HepG2 (cell line): ENCODE results near the gene CCR5AS.

Experiments
- ATAC-seq: fragments of 200-7000 bp; cut with Tn5 transposase; 3 replicates; pipeline ENCODE4 v1.9.1; 2020; ENCODE audit warnings: mild to moderate bottlenecking, moderate library complexity
- BruUV-seq: library from RNA; stranded (reverse); fragments of 400-500 nt; replicated peaks from 2 replicates; lab custom pipeline; 2021; lab: Mats Ljungman, UMichigan
- CTCF ChIA-PET: fragments of 300-600 bp; formaldehyde crosslinking; extraction: SDS; loops from one replicate; lab custom pipeline; 2021; ENCODE audit warnings: low total read pairs, inconsistent platforms, low intra/inter-chr PET ratio; lab: Yijun Ruan, JAX
- POLR2A ChIA-PET: fragments of 350-600 bp; sonication (Branson Sonifier 250); formaldehyde crosslinking; loops from one replicate; lab custom pipeline; 2020; ENCODE audit warnings: antibody characterized with exemption, inconsistent platforms; lab: Yijun Ruan, JAX
- DNase-seq: peaks from one replicate; pipeline ENCODE4 v3.0.0-alpha.2; 2015; ENCODE audit warnings: low spot score
- FAIRE-seq: peaks from 3 replicates; lab custom pipeline; 2011; peaks lifted over from hg19 to GRCh38; lab: Jason Lieb, UNC
- H2AFZ ChIP-seq: one replicate; pipeline ENCODE4 v1.6.1; 2011; ENCODE audit warnings: low read length, inconsistent platforms
- H3K27ac ChIP-seq: fragments of 300-600 bp; 3 replicates; pipeline ENCODE4 v1.8.0; 2011; ENCODE audit warnings: mixed run types, mild to moderate bottlenecking, mixed read lengths, low read length, inconsistent platforms; ENCODE audit not compliant: insufficient read depth; ENCODE audit errors: extremely low read length
- H3K27me3 ChIP-seq, 2 experiments: fragments of 200-600 bp in 1 of 2; 2 replicates in 1 of 2; 3 replicates in 1 of 2; pipeline versions ENCODE4 v1.6.0 to v1.8.0; 2011; ENCODE audit warnings: low read length in 2 of 2, mild to moderate bottlenecking in 2 of 2, moderate library complexity in 2 of 2, inconsistent platforms in 1 of 2; ENCODE audit not compliant: insufficient read depth in 2 of 2, control insufficient read depth in 1 of 2
- H3K36me3 ChIP-seq, 2 experiments: fragments of 200-600 bp in 1 of 2; replicated peaks in 1 of 2; 2 replicates in 1 of 2; 3 replicates in 1 of 2; pipeline versions ENCODE4 v1.5.1 to v1.8.0; 2011; ENCODE audit warnings: low read length in 2 of 2, inconsistent platforms in 1 of 2; ENCODE audit not compliant: insufficient read depth in 2 of 2, control insufficient read depth in 1 of 2
- H3K4me1 ChIP-seq: 2 replicates; pipeline ENCODE4 v1.5.1; 2012; ENCODE audit warnings: low read length, inconsistent platforms; ENCODE audit not compliant: insufficient read depth
- H3K4me2 ChIP-seq: 2 replicates; pipeline ENCODE4 v1.6.0; 2011; ENCODE audit warnings: low read depth, low read length, inconsistent platforms
- H3K4me3 ChIP-seq, 3 experiments: fragments of 200-600 bp in 1 of 3; sonication (generic), shearing (Covaris generic) in 1 of 3; replicated peaks in 1 of 3; 2 replicates each; pipeline ENCODE4 v1.5.1; 2011 to 2016; ENCODE audit warnings: low read length in 3 of 3, inconsistent platforms in 2 of 3, low read depth in 2 of 3, mild to moderate bottlenecking in 2 of 3, control low read depth in 1 of 3, mixed read lengths in 1 of 3; ENCODE audit not compliant: insufficient read depth in 1 of 3
- H3K79me2 ChIP-seq: one replicate; pipeline ENCODE4 v1.6.1; 2011; ENCODE audit warnings: low read length, inconsistent platforms; ENCODE audit not compliant: insufficient read depth
- H3K9ac ChIP-seq: 2 replicates; pipeline ENCODE4 v1.6.0; 2011; ENCODE audit warnings: mild to moderate bottlenecking, low read depth, low read length, inconsistent platforms; ENCODE audit not compliant: insufficient read depth
- H3K9me3 ChIP-seq: 2 replicates; pipeline ENCODE4 v1.5.1; 2012; ENCODE audit warnings: mild to moderate bottlenecking, low read length
- H4K20me1 ChIP-seq: 2 replicates; pipeline ENCODE4 v1.6.0; 2011; ENCODE audit warnings: inconsistent platforms, mild to moderate bottlenecking, low read length, moderate library complexity; ENCODE audit not compliant: insufficient read depth
- CCDC6 ChIP-seq: sonication (generic); formaldehyde crosslinking; IDR thresholded peaks from 2 replicates; pipeline ENCODE4 v1.8.1; 2022; ENCODE audit warnings: mild to moderate bottlenecking, missing genetic modification reagents, moderate library complexity
- FOXA3 ChIP-seq: IDR thresholded peaks from 2 replicates; pipeline ENCODE4 v1.6.1; 2016; ENCODE audit warnings: missing genetic modification reagents, missing compliant biosample characterization
- HIVEP1 ChIP-seq: sonication (generic); formaldehyde crosslinking; IDR thresholded peaks from 2 replicates; pipeline ENCODE4 v1.4.0; 2020; ENCODE audit warnings: mild to moderate bottlenecking, missing genetic modification reagents
- KLF11 ChIP-seq: IDR thresholded peaks from 2 replicates; pipeline ENCODE4 v1.6.1; 2016; ENCODE audit warnings: missing compliant biosample characterization
- MATR3 ChIP-seq: sonication (generic); formaldehyde crosslinking; IDR thresholded peaks from 2 replicates; pipeline ENCODE4 v1.4.0; 2020; ENCODE audit warnings: missing genetic modification reagents
- MXD4 ChIP-seq: IDR thresholded peaks from 2 replicates; pipeline ENCODE4 v1.6.1; 2016; ENCODE audit warnings: mild to moderate bottlenecking, missing biosample characterization, missing genetic modification reagents
- NONO ChIP-seq, 2 experiments: fragments of 450-650 bp in 1 of 2; sonication (generic) in 1 of 2; formaldehyde crosslinking in 1 of 2; IDR thresholded peaks in 1 of 2; conservative IDR thresholded peaks in 1 of 2; 2 replicates each; pipeline versions ENCODE4 v1.6.1 to v1.8.0; 2017 to 2022; ENCODE audit warnings: mild to moderate bottlenecking in 1 of 2, missing genetic modification reagents in 1 of 2, moderate library complexity in 1 of 2
- SMAD3 ChIP-seq: sonication (generic); formaldehyde crosslinking; IDR thresholded peaks from 2 replicates; pipeline ENCODE4 v1.4.0; 2020; ENCODE audit warnings: missing genetic modification reagents
- TAF1 ChIP-seq: sonication (generic); formaldehyde crosslinking; IDR thresholded peaks from 2 replicates; pipeline ENCODE4 v1.4.0; 2020; ENCODE audit warnings: missing genetic modification reagents
- THAP7 ChIP-seq: sonication (generic); formaldehyde crosslinking; IDR thresholded peaks from 2 replicates; pipeline ENCODE4 v1.8.1; 2023; ENCODE audit warnings: mild to moderate bottlenecking, missing genetic modification reagents
- THYN1 ChIP-seq: sonication (generic); formaldehyde crosslinking; IDR thresholded peaks from 2 replicates; pipeline ENCODE4 v1.8.1; 2023; ENCODE audit warnings: low read depth, mild to moderate bottlenecking, moderate library complexity, missing genetic modification reagents, borderline replicate concordance
- ZFX ChIP-seq: sonication (generic); formaldehyde crosslinking; IDR thresholded peaks from 2 replicates; pipeline ENCODE4 v1.4.0; 2020; ENCODE audit warnings: mild to moderate bottlenecking, low read depth, missing genetic modification reagents, moderate library complexity
- ZMAT5 ChIP-seq: sonication (generic); formaldehyde crosslinking; IDR thresholded peaks from 2 replicates; pipeline ENCODE4 v1.5.0; 2020; ENCODE audit warnings: mild to moderate bottlenecking, low read depth, missing genetic modification reagents, borderline replicate concordance
- ZNF512 ChIP-seq: sonication (generic); formaldehyde crosslinking; IDR thresholded peaks from 2 replicates; pipeline ENCODE4 v1.4.0; 2020; ENCODE audit warnings: mild to moderate bottlenecking, missing genetic modification reagents
- WGBS: methylation state at CpG from one replicate; pipeline ENCODE4 v1.1.6; 2017; ENCODE audit warnings: low lambda C conversion rate; 5-methylcytosine and 5-hydroxymethylcytosine counted together
- in situ Hi-C: cut with HindIII; loops from 2 replicates; pipeline ENCODE4 v1.10.0; 2017; ENCODE audit warnings: low pct_unique_long_range_greater_than_20kb; ENCODE audit not compliant: extremely low pct_ligation_motif_present
- intact Hi-C: fragments of 100-400 bp; cut with micrococcal nuclease; formaldehyde crosslinking; loops from one replicate; pipeline ENCODE4 v1.10.0; 2022; ENCODE audit not compliant: unreplicated experiment

CCR5AS gene

GRCh38 chr3:46453526-46454208 is 46.8 kb upstream of the CCR5AS start:
- Histone ChIP-seq H3K4me3 (no peak overlapping the region), H3K9me3 (no peaks in the 10 kb centered on the region), H3K4me1 (no peaks in the 10 kb centered on the region), H3K9ac (no peak overlapping the region), H3K36me3 (no peaks in the 10 kb centered on the region), H3K27me3 (peaks cover 3 to 19% of the 10 kb centered on the region in 2 experiments; a peak in 3 of 5 replicates), H3K79me2 (no peaks in the 10 kb centered on the region), H4K20me1 (no peaks in the 10 kb centered on the region), H2AFZ (no peak overlapping the region), H3K4me2 (no peak overlapping the region), H3K27ac (no peak overlapping the region)
- no peak for DNase-seq
- no peak for ATAC-seq
- in situ Hi-C loops (no loop called here), intact Hi-C loops (no loop called here)
- FAIRE-seq: no peak
- POLR2A ChIA-PET: no interaction called here
- 24% methylated on average over 6 of the region's 7 CpGs for WGBS
- CTCF ChIA-PET: no interaction called here
- no peak for TF ChIP-seq MATR3 (CRISPR knock-in tag)
- TF ChIP-seq THYN1 (CRISPR knock-in tag): no peak
- no peak for TF ChIP-seq HIVEP1 (CRISPR knock-in tag)
- no peak for TF ChIP-seq CCDC6
- no peak for TF ChIP-seq THAP7 (CRISPR knock-in tag)
- TF ChIP-seq MXD4 (CRISPR knock-in tag): no peak
- TF ChIP-seq ZFX: no peak
- TF ChIP-seq FOXA3 (CRISPR knock-in tag): no peak
- TF ChIP-seq KLF11 (CRISPR knock-in tag): no peak
- TF ChIP-seq ZMAT5 (CRISPR knock-in tag): no peak
- no peak for TF ChIP-seq NONO (IDR thresholded peaks at IDR 0.05)
- TF ChIP-seq NONO (CRISPR knock-in tag; conservative IDR thresholded peaks at IDR 0.05): no peak
- TF ChIP-seq SMAD3 (CRISPR knock-in tag): no peak
- TF ChIP-seq ZNF512 (CRISPR knock-in tag): no peak
- TF ChIP-seq TAF1 (CRISPR knock-in tag): no peak
- no TSS peak for BruUV-seq
